ENCODE measurements around the gene NINJ1. TPM values are rescaled to one million over a fixed set of nuclear protein-coding genes. Genes with fewer than 3 reads are reported as not detected.

NINJ1 gene
- total and polyA plus RNA-seq, 2 of the 8 experiments (the other 6 are each of a cell fraction or from before 2014, with no cell fraction given): 28.2 to 65.6 TPM

DNA sequence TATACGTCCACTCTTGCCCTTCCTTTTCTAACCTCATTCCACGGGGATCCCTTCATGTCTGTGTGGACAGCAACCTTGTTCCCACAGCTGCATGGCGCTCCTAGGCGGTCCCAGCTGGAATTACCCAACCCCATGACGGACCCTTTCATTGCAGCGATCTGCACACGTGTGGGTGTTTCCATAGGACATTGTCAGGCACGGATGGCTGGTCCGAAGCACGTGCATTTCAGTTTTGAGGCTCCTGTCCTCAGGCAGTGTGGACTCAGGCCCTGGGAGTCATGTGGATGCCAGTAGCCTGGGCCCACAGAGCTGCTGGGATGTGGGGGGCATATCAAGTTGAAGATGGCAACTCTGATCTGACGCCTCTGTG, 23.1 kb downstream of the NINJ1 start:
- Histone ChIP-seq H2BK20ac (ENCODE audit: low read length) (no peak overlapping the region), H3K36me3 (ENCODE audit: control insufficient read depth in 2 of 4, insufficient read depth in 4 of 4, low read length in 3 of 4) (no peaks in the 10 kb centered on the region; a peak in 2 of 8 replicates), H3K4me3 (ENCODE audit: extremely low read depth in 1 of 4, insufficient read depth in 2 of 4, low read depth in 3 of 4, low read length in 4 of 4) (no peak overlapping the region), H3K27ac (ENCODE audit: low read depth, low read length) (no peak overlapping the region), H4K91ac (replicated peaks; ENCODE audit: insufficient read length, low read length) (no peak overlapping the region), H3K18ac (ENCODE audit: extremely low read depth, low read length) (no peak overlapping the region), H3K9ac (replicated peaks in 1 of 4; ENCODE audit: extremely low read depth in 1 of 4, low read depth in 3 of 4, low read length in 3 of 4) (no peak overlapping the region), H2BK12ac (ENCODE audit: low read depth, low read length) (no peak overlapping the region), H2BK120ac (replicated peaks; ENCODE audit: low read depth, low read length) (no peak overlapping the region), H3K4me2 (ENCODE audit: insufficient read depth in 1 of 2, low read depth in 2 of 2, low read length in 2 of 2) (no peak overlapping the region), H3K9me3 (ENCODE audit: insufficient read depth in 2 of 2, low read depth in 1 of 2, low read length in 1 of 2) (no peaks in the 10 kb centered on the region), H3K4ac (replicated peaks; ENCODE audit: insufficient read length, low read depth, low read length) (no peak overlapping the region), H3K79me2 (ENCODE audit: control insufficient read depth in 1 of 2, insufficient read depth in 2 of 2, low read length in 2 of 2) (no peaks in the 10 kb centered on the region), H3K79me1 (ENCODE audit: low read depth, low read length) (no peaks in the 10 kb centered on the region), H2BK15ac (ENCODE audit: low read length) (no peak overlapping the region), H2AK5ac (ENCODE audit: low read depth, low read length) (no peak overlapping the region), H2BK5ac (ENCODE audit: low read depth, low read length) (no peak overlapping the region), H3K14ac (ENCODE audit: insufficient read length) (no peak overlapping the region), H3K27me3 (replicated peaks in 1 of 4; ENCODE audit: control insufficient read depth in 3 of 4, extremely low read depth in 1 of 4, insufficient read depth in 3 of 4, low read length in 3 of 4) (no peaks in the 10 kb centered on the region), H4K20me1 (replicated peaks in 1 of 2; ENCODE audit: control insufficient read depth in 1 of 2, insufficient read depth in 2 of 2, low read length in 2 of 2) (peaks cover 0 to 9% of the 10 kb centered on the region in 2 experiments), H3K23ac (ENCODE audit: insufficient read length) (no peak overlapping the region), H4K5ac (ENCODE audit: insufficient read length, low read depth, low read length) (no peak overlapping the region), H3K23me2 (ENCODE audit: low read depth, low read length) (no peaks in the 10 kb centered on the region), H3K4me1 (replicated peaks in 1 of 4; ENCODE audit: control insufficient read depth in 3 of 4, insufficient read depth in 4 of 4, low read length in 3 of 4) (peaks cover 0 to 9% (median 3%) of the 10 kb centered on the region in 4 experiments; a peak in 6 of 7 replicates), H2AFZ (ENCODE audit: low read length) (no peak overlapping the region), H3K56ac (replicated peaks; ENCODE audit: insufficient read length, low read depth, low read length) (no peak overlapping the region), H4K8ac (ENCODE audit: extremely low read depth, insufficient read depth, low read length) (no peak overlapping the region)
- no peak for DNase-seq (ENCODE audit: low read depth in 1 of 2, low spot score in 2 of 2)
- ChIA-PET POLR2A (ENCODE audit: partially characterized antibody) (interaction anchor here (1.2 kb wide), 1 partner anchor 31 kb away, joined by 3 read pairs; no protein-coding TSS in a partner anchor), CTCF (ENCODE audit: partially characterized antibody) (interaction anchor here (1.0 to 8.8 kb wide), 7 partner anchors 9 to 204 kb away, joined by 3 to 96 read pairs (median 5); no protein-coding TSS in a partner anchor)
- TF ChIP-seq, protein P1, sequence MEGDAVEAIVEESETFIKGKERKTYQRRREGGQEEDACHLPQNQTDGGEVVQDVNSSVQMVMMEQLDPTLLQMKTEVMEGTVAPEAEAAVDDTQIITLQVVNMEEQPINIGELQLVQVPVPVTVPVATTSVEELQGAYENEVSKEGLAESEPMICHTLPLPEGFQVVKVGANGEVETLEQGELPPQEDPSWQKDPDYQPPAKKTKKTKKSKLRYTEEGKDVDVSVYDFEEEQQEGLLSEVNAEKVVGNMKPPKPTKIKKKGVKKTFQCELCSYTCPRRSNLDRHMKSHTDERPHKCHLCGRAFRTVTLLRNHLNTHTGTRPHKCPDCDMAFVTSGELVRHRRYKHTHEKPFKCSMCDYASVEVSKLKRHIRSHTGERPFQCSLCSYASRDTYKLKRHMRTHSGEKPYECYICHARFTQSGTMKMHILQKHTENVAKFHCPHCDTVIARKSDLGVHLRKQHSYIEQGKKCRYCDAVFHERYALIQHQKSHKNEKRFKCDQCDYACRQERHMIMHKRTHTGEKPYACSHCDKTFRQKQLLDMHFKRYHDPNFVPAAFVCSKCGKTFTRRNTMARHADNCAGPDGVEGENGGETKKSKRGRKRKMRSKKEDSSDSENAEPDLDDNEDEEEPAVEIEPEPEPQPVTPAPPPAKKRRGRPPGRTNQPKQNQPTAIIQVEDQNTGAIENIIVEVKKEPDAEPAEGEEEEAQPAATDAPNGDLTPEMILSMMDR (IDR thresholded peaks at IDR 0.05; ENCODE audit: control extremely low read depth in 1 of 3, insufficient read depth in 1 of 3, low read depth in 1 of 3, low read length in 3 of 3): no peak
- TF ChIP-seq TBP (IDR thresholded peaks at IDR 0.05; ENCODE audit: low read depth, low read length) (no peak), SIX5 (IDR thresholded peaks at IDR 0.05; ENCODE audit: low read depth, low read length) (no peak), SP4 (IDR thresholded peaks at IDR 0.05; ENCODE audit: low read length) (no peak)
- 84% methylated on average over 11 of the region's 11 CpGs; no CpG with 5 or more reads in 1 of the 2 experiments for WGBS, 2 experiments (ENCODE audit: extremely low coverage in 1 of 2, insufficient coverage in 1 of 2, insufficient read length in 1 of 2, insufficient replicate concordance in 2 of 2, low coverage in 1 of 2, low lambda C conversion rate in 2 of 2, missing lambda C conversion rate in 1 of 2)
- FAIRE-seq: no peak

Measured in H1 (cell line).